HG03095 (cell line): Measurements from ENCODE around the gene ZNF791.
"Not testable (repeated sequence)": the region's sequence is repeated elsewhere in the genome, so short reads cannot be mapped to it uniquely, and the experiment has no call there.

Source experiments
- ATAC-seq: cut with Tn5 transposase; IDR thresholded peaks from one replicate; pipeline ENCODE4 v1.9.1; 2021; ENCODE audit warnings: moderate library complexity; ENCODE audit not compliant: unreplicated experiment

Gene ZNF791

DNA sequence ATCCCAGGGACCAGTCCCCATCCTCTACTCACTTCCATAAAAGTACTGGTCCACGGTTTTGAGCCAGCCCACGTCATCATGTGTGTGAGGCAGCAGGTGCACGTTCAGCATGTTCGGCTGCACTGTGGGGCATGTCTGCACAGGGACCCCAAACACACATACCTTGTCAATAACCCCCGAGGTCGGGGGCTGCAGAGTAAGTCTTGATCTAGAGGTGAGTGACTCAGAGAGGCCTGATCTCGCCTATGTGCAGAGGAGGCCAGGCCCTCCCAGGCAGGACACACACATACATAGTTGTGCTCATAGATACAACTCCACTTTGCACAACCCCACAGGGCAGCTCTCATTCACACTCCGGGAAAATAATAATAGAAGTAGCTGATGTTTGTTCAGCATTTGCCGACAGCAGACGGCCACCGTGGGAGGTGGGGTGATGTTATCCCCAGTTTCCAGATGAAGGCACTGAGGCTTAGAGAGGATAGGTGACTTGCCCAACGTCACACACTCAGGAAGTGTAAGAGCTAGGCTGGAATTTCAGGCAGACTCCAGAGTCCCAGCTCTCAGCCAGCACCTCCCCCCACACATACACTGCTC is 55.0 kb downstream of the ZNF791 start:
- no peak for ATAC-seq

DNA sequence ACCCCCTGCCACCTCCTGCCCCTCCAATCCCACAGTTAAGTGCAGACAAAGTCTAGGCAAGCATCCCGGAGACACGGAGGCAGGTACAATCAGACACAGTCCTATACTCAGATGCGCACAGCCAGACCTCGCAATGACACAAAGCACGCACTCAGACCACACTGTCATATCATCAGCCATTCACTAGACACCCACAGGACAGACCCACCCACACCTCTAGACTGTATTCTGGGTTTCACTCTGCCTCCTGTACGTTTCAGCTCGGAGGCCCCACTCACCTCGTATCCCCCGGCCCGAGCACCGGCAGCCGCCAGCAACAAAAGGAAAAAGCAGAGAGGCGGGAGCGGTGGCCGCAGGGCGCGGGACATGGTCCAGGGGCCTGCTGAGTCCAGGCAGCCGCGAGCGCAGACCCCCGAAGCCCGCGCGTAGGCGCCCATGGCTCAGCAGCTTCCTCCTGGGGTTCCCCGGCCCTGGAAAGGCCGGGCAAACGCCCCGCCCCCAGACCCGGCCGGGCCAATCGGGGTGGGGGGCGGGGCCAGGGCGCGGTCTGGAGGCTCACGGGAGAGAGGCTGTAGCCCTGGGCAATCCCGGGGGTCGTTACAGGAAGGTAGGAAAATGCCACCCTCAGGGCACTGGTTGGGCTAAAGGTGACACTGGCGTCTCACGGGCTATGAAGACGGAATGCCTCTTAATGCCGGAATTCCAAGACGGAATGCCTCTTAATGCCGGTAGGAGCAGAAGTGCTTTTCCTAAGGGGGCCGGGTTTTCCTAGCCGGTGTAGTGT is 55.7 kb downstream of the ZNF791 start, which contains the start of the genes MAN2B1 and WDR83:
Gene MAN2B1 (minus strand): TSS at position 478 of the 784 bp plus-strand sequence. CDS start 41 bp downstream, at position 437.
Gene WDR83 (plus strand): TSS at position 543 of the 784 bp plus-strand sequence. CDS start 2,984 bp downstream, outside the sequence.
- ATAC-seq, result peak; percentile 42

DNA sequence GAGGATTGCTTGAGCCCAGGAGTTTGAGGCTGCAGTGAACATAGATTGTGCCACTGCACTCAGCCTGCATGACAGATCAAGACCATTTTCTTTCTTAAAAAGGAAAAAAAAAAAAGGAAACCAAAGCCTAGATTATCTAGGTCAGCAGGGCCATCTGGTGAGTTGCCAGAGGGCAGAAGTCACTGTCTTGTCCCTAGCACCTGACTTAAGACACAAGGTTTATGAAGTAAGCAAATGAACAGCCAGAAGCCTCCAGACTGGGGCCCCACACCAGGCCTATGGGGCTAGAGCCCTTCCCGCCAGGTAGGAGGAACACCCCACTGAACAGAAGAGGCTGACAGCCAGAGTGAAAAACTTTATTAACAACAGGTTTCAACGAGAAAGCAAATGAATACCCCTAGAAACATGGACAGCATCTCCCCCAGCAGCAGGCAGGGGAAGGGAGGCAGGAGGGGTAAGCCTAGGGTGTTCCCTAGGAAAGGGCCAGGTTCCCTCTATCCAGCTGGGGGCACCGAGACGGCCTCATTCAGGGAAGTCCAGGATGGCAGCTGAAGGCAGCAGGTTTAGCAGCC is 57.1 kb downstream of the ZNF791 start:
- no peak for ATAC-seq

GRCh38 chr19:12668346-12668745 is 57.6 kb downstream of the ZNF791 start:
- ATAC-seq, result no peak

- ATAC-seq, result no peak
These were observed 58.2 kb downstream of the ZNF791 start for GRCh38 chr19:12668932-12669269.

DNA sequence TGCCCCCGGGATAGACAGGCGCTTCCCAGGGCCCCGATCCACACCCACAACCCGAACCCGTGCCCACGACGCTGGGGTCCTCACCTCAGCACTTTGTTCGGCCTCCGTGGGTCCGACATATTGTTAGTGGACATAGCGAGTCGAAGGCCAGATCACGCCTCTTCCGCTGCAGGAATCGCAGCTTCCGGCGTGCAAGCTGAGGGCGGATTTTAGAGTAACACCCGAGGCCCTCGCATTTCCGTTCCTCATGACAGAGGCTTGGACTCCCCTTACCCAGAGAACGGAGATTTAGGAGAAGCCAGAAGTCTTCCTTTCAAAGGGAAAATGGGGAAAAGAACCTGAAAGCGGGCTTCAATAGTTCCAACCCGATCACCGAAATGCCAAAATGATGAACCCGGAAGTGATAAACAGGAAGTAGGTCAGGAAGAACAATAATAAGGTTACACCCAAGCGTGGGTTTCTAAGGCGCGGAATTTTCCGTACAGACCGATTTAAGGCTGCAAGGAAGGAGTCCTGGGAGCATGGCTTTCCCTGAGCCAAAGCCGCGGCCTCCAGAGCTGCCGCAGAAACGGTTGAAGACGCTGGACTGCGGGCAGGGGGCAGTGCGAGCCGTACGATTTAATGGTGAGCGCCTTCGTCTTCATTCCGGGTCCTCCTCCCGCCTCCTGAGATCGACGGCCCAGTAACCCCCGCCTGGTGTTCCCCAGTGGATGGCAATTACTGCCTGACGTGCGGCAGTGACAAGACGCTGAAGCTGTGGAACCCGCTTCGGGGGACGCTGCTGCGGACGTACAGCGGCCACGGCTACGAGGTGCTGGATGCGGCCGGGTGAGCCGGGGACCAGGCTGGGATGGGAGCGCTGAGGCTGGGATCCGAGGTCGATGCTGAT is 58.8 kb downstream of the ZNF791 start:
- ATAC-seq, result no peak

DNA sequence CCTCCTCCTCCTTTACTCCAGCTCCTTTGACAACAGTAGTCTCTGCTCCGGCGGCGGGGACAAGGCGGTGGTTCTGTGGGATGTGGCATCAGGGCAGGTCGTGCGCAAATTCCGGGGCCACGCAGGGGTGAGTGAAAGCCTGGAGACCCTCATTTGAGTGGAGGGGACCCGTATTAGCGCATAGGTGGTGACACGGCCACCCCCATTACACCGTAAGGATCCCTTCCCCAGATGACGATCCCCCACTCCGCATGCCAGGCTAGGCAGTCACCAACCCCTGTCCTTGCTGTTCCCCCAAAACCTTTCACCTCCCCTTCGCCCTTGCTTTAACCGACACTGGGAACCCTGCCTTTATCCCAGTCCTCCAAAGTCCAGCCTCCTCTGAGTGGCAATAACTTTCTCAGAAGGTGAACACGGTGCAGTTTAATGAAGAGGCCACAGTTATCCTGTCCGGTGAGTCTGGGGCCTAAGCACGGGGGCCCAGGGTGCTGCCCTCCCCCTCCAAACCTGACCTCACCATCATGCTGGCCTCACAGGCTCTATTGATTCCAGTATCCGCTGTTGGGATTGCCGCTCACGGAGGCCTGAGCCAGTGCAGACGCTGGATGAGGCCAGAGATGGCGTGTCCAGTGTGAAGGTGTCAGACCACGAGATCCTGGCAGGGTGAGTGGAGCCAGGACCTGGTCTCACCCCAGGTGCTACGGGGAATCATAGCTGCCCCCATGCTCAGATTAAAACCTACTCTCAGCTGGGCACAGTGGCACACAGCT is 59.6 kb downstream of the ZNF791 start:
- no peak for ATAC-seq

DNA sequence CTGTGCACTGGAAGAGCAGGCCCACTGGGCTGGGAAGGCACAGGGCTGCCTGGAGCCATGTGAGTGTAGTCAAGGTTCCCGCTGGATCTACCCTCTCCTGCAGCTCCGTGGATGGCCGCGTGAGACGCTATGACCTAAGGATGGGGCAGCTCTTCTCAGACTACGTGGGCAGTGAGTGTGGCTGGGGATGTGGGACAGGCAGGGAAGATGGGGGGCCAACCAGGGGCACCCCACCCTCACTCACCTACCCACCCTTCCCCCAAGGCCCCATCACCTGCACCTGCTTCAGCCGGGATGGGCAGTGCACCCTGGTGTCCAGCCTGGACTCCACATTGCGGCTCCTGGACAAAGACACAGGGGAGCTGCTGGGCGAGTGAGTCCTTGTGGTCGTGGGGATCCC is 62.0 kb downstream of the ZNF791 start:
- ATAC-seq, result no peak

DNA sequence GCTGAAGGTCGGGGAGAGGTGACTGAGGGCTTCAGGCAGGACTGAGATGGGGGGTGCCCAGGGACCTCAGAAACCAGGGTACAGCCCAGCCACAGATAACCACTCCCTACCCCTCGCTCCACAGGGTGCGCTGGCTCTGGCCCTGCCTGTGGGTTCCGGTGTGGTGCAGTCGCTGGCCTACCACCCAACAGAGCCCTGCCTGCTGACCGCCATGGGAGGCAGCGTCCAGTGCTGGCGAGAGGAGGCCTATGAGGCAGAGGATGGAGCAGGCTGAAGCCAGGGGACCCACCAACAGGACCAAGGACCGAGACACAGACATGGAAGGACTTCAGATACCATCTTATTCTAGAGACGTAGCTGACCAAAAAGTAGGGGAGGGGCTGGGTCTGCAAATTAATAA is 64.7 kb downstream of the ZNF791 start:
- ATAC-seq, result no peak

DNA sequence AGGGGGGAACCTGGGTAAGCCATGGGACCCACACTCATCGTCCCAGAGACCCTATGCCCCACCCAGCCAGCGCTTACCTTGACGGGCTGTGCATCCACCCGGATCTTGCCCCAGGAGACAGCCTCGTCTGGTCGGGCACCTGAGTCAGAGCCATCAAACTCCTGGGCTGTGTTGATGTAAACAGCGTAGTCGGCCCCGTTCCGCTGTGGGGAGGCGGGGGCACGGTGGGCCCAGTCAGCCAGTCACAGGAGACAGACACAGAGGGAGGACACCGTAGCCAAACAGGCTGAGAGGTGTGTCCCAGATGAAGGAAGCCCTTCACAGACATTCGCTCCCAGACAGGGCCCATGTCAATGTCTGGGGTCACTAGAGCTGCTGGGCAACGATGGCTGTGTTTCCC is 65.2 kb downstream of the ZNF791 start:
- no peak for ATAC-seq

DNA sequence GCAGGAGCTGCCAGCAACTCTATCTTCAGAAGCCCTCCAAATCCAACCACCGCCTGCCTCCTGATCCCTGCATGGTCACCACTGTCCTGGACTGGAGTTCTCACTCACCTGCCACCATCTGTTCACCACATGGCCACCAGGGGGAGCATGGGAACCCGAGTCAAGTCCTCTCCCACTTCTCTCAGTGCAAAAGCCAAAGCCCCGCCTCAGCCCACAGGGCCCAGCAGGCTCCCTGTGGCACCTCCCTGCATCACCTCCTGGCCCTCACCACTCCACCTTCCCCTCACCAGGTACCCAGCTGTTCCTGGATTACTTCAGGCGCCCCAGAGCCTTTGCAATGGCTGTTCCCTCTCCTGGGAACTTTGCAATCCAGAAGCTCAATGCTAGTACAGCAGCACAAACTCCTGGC is 65.7 kb downstream of the ZNF791 start:
- ATAC-seq, result no peak

DNA sequence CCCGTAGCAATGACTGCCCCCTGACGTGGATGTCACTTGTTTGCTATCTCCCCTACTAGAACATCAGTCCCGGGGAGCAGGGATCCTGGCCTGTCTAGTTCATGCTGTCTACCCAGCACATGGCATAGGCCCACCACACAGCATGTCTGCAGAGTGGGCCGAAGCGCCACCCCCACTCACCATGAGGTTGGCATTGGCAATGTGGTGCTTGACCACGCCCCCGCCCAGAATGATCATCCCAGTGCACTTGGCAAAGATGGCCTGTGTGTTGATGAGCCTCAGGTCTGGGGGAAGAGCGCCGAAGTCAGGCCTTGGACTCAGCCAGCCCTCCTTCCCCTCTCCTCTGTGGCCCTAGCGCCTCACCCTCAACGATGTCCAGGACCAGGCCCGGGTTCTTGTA is 66.2 kb downstream of the ZNF791 start:
- no peak for ATAC-seq

DNA sequence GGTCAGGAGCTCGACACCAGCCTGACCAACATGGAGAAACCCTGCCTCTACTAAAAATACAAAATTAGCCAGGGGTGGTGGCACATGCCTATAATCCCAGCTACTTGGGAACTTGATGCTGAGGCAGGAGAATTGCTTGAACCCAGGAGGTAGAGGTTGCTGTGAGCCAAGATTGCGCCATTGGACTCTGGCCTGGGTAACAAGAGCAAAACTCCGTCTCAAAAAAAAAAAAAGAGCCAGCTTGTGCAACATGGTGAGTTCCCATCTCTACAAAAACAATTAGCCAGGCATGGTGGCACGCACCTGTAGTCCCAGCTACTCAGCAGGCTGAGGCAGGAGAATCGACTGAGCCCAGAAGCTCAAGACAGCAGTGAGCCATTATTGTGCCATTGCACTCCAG is 67.3 kb downstream of the ZNF791 start:
- ATAC-seq, result not testable (repeated sequence)

GRCh38 chr19:12680034-12680433 is 69.3 kb downstream of the ZNF791 start:
- no peak for ATAC-seq

GRCh38 chr19:12681074-12681987 is 70.6 kb downstream of the ZNF791 start, which contains the start of gene DHPS:
DHPS (minus strand) TSS chr19:12681880; CDS start chr19:12681766, 114 bp downstream.
- ATAC-seq, result peak; percentile 67
